H1 (cell line): ENCODE results near the gene EFEMP2. TPM values are rescaled to one million over a fixed set of nuclear protein-coding genes. Genes with fewer than 3 reads are reported as not detected.

Source experiments
- CHD1 ChIP-seq: IDR thresholded peaks from 2 replicates; pipeline ENCODE4 v1.6.1; 2012; ENCODE audit warnings: low read depth, low read length, improper control_type of control experiment
- CHD2 ChIP-seq: IDR thresholded peaks from 2 replicates; pipeline ENCODE4 v1.6.1; 2012; ENCODE audit warnings: low read length, improper control_type of control experiment
- KDM4A ChIP-seq: IDR thresholded peaks from one replicate; pipeline ENCODE4 v1.7.1; 2012; ENCODE audit warnings: low read depth, mild to moderate bottlenecking, moderate library complexity, low read length, inconsistent platforms; ENCODE audit not compliant: severe bottlenecking
- NANOG ChIP-seq: IDR thresholded peaks from 2 replicates; pipeline ENCODE4 v1.6.1; 2011; ENCODE audit warnings: low read length, low read depth, mild to moderate bottlenecking, inconsistent platforms; ENCODE audit not compliant: insufficient read depth, poor library complexity, severe bottlenecking
- polyA plus RNA-seq, 7 experiments: library from polyadenylated mRNA; depleted of rRNA in 3 of 7; stranded (reverse) in 5 of 7; unstranded in 2 of 7; fragments of >200 nt in 5 of 7; fragments of 200-250 nt in 2 of 7; gene quantifications; 1 replicate in 5 of 7; 2 replicates in 1 of 7; 4 replicates in 1 of 7; pipeline versions ENCODE4 v1.2.1 to v1.2.3, GENCODE V29; 2011 to 2013; ENCODE audit warnings: missing spikeins in 2 of 7, mixed read lengths in 2 of 7
- total RNA-seq: library from RNA; stranded (reverse); fragmentation: NEBNext Ultra II Directional; extraction: Animal tissue kit (Norgen Biotek cat#: 25700); gene quantifications from 2 replicates; pipeline ENCODE4 v1.2.1, GENCODE V29; 2021

EFEMP2 gene
- total and polyA plus RNA-seq, 2 of the 8 experiments (the other 6 are each of a cell fraction or from before 2014, with no cell fraction given), result 8.8 to 17.2 TPM

- TF ChIP-seq NANOG (no peak), CHD2 (no peak), KDM4A (peak; percentile 73), CHD1 (no peak)
Observed at GRCh38 chr11:65890324-65891218, 18.0 kb upstream of the EFEMP2 start, which contains the start of gene CCDC85B (continued).
